Naive thymus-derived CD4-positive, alpha-beta T cell (primary cell): Measurements from ENCODE around the gene ASL. TPM values are rescaled to one million over a fixed set of nuclear protein-coding genes. Genes with fewer than 3 reads are reported as not detected.
"Not testable (repeated sequence)": the region's sequence is repeated elsewhere in the genome, so short reads cannot be mapped to it uniquely, and the experiment has no call there.

ENCODE experiments used
- ATAC-seq: fragments of 150-1000 bp; cut with Tn5 transposase; 2 replicates; pipeline ENCODE4 v1.10.0; 2021; ENCODE audit warnings: mild to moderate bottlenecking, moderate library complexity
- CTCF ChIA-PET: fragments of 350-600 bp; sonication (Branson Sonifier 250); formaldehyde crosslinking; loops from one replicate; lab custom pipeline; 2021; ENCODE audit warnings: antibody characterized with exemption; lab: Charles Lee
- POLR2A ChIA-PET: fragments of 350-600 bp; sonication (Branson Sonifier 250); formaldehyde crosslinking; loops from one replicate; lab custom pipeline; 2021; ENCODE audit warnings: antibody characterized with exemption, inconsistent platforms; lab: Charles Lee
- DNase-seq, 9 donors: peaks; one replicate each; pipeline versions ENCODE4 v3.0.0 to v3.0.0-alpha.2; 2020 to 2022; ENCODE audit warnings: mixed read lengths in 1 of 9
- H3K27ac ChIP-seq: one replicate; pipeline ENCODE4 v1.7.0; 2013; ENCODE audit warnings: mild to moderate bottlenecking, low read depth, low read length, moderate library complexity
- H3K27me3 ChIP-seq, 2 donors: one replicate each; pipeline ENCODE4 v1.7.0; 2013; ENCODE audit warnings: low read length in 2 of 2, mild to moderate bottlenecking in 2 of 2, moderate library complexity in 2 of 2; ENCODE audit not compliant: control insufficient read depth in 2 of 2, insufficient read depth in 2 of 2
- H3K36me3 ChIP-seq, 3 experiments: 1 replicate in 2 of 3; 2 replicates in 1 of 3; pipeline ENCODE4 v1.7.0; 2013; ENCODE audit warnings: low read length in 3 of 3, mild to moderate bottlenecking in 3 of 3, moderate library complexity in 1 of 3; ENCODE audit not compliant: insufficient read depth in 3 of 3, control insufficient read depth in 2 of 3
- H3K4me1 ChIP-seq, 2 donors: one replicate each; pipeline ENCODE4 v1.7.0; 2013; ENCODE audit warnings: low read length in 2 of 2, mild to moderate bottlenecking in 2 of 2, moderate library complexity in 1 of 2; ENCODE audit not compliant: control insufficient read depth in 2 of 2, insufficient read depth in 2 of 2
- H3K4me3 ChIP-seq: 2 replicates; pipeline ENCODE4 v1.7.0; 2013; ENCODE audit warnings: mild to moderate bottlenecking, low read length
- H3K9me3 ChIP-seq, 3 experiments: 1 replicate in 2 of 3; 2 replicates in 1 of 3; pipeline ENCODE4 v1.7.0; 2013; ENCODE audit warnings: low read length in 3 of 3; ENCODE audit not compliant: control insufficient read depth in 2 of 3
- H3K27ac Mint-ChIP-seq, 9 donors: one replicate each; pipeline ENCODE4 v1.8.0; 2020 to 2022; ENCODE audit warnings: mixed read lengths in 9 of 9, mild to moderate bottlenecking in 8 of 9, moderate library complexity in 5 of 9, inconsistent platforms in 2 of 9
- H3K27me3 Mint-ChIP-seq, 5 donors: one replicate each; pipeline ENCODE4 v1.8.0; 2021 to 2022; ENCODE audit warnings: mixed read lengths in 5 of 5, mild to moderate bottlenecking in 1 of 5
- H3K36me3 Mint-ChIP-seq, 5 donors: one replicate each; pipeline ENCODE4 v1.8.0; 2020 to 2022; ENCODE audit warnings: mixed read lengths in 5 of 5, mild to moderate bottlenecking in 3 of 5, inconsistent platforms in 1 of 5
- H3K4me1 Mint-ChIP-seq, 7 donors: one replicate each; pipeline ENCODE4 v1.8.0; 2020 to 2022; ENCODE audit warnings: mixed read lengths in 7 of 7, mild to moderate bottlenecking in 3 of 7, inconsistent platforms in 1 of 7
- H3K4me3 Mint-ChIP-seq, 10 donors: one replicate each; pipeline ENCODE4 v1.8.0; 2020 to 2022; ENCODE audit warnings: mild to moderate bottlenecking in 10 of 10, mixed read lengths in 10 of 10, moderate library complexity in 6 of 10, inconsistent platforms in 2 of 10
- H3K9me3 Mint-ChIP-seq, 11 donors: one replicate each; pipeline ENCODE4 v1.8.0; 2020 to 2022; ENCODE audit warnings: mixed read lengths in 11 of 11, mild to moderate bottlenecking in 4 of 11, inconsistent platforms in 1 of 11, moderate library complexity in 1 of 11
- intact Hi-C, 2 donors: fragments of 100-400 bp; cut with micrococcal nuclease; formaldehyde crosslinking; loops; one replicate each; pipeline ENCODE4 v1.15.1; 2023
- polyA plus RNA-seq, 2 donors: library from polyadenylated mRNA; unstranded; fragments of 300-500 nt; fragmentation: Illumina TruSeq; gene quantifications; one replicate each; pipeline ENCODE4 v1.2.3, GENCODE V29; 2021
- total RNA-seq, 6 experiments: library from RNA in 5 of 6; stranded (reverse) in 5 of 6; gene quantifications; 1 replicate in 5 of 6; 2 replicates in 1 of 6; pipeline ENCODE4 v1.2.3 and lab custom pipeline; 2021 to 2026

The ASL gene
- total and polyA plus RNA-seq, 7 experiments from 2014 or later, result 4.9 to 29.7 (median 11.7) TPM

DNA sequence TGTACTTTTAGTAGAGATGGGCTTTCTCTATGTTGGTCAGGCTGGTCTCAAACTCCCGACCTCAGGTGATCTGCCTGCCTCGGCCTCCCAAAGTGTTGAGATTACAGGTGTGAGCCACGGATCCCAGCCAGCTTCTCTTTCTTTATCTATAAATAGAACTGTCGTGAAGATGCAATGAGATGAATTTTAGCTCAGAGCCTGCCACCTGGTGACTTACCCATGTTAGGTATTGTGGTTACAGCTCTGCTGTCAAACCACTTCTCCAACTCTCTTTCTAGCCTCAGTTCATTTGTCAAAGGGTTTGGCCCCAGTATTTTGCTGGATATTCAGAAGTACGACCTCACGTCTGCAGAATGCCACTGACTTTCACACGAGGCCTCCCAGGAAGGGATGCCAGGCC, 3.4 kb upstream of the ASL start:
- peaks cover 5 to 19% (median 15%) of the 10 kb centered on the region in 7 donors for H3K4me1 Mint-ChIP-seq
- H3K27ac Mint-ChIP-seq, result peak overlapping the region in 2 of 9 donors; percentile 18 to 23
- not testable (repeated sequence) for H3K27me3 Mint-ChIP-seq

GRCh38 chr7:66076462-66077329, 1.1 kb downstream of the ASL start:
- ChIA-PET POLR2A (interaction anchor here (0.9 to 1.5 kb wide), 2 partner anchors 11 to 417 kb away, joined by 3 read pairs; no protein-coding TSS in a partner anchor), CTCF (interaction anchor here (0.6 kb wide), 1 partner anchor 220 kb away, joined by 3 read pairs; no protein-coding TSS in a partner anchor)
- Mint-ChIP-seq H3K4me1 (peaks cover 5 to 20% (median 19%) of the 10 kb centered on the region in 7 donors), H3K27me3 (peaks cover 0 to 2% (median 0%) of the 10 kb centered on the region in 5 donors), H3K36me3 (peaks cover 0 to 2% (median 0%) of the 10 kb centered on the region in 5 donors), H3K27ac (peak overlapping the region in 8 of 9 donors; percentile 42 to 89 (median 78)), H3K4me3 (peak overlapping the region; percentile 80 to 96 (median 86)), H3K9me3 (peaks cover 0 to 1% (median 0%) of the 10 kb centered on the region in 11 donors)
- Histone ChIP-seq H3K9me3 (no peaks in the 10 kb centered on the region), H3K36me3 (no peaks in the 10 kb centered on the region), H3K4me3 (peak overlapping the region; percentile 83), H3K4me1 (peaks cover 6 to 7% of the 10 kb centered on the region in 2 donors), H3K27ac (peak overlapping the region; percentile 69), H3K27me3 (no peaks in the 10 kb centered on the region)
- intact Hi-C loops, result loop anchor here (5.0 to 10.0 kb wide), 3 partner anchors 304 to 324 kb away; no protein-coding TSS in a partner anchor
- DNase-seq (no peak), ATAC-seq (no peak)

More for the DNA sequence above, 3.4 kb upstream of the ASL start:
- ATAC-seq, H3K4me1 ChIP-seq, H3K27me3 ChIP-seq, H3K27ac ChIP-seq, H3K36me3 Mint-ChIP-seq, H3K36me3 ChIP-seq, H3K9me3 ChIP-seq, H3K4me3 ChIP-seq: not testable (repeated sequence)
- ChIA-PET POLR2A (interaction anchor here (0.9 kb wide), 1 partner anchor 41 kb away, joined by 3 read pairs; no protein-coding TSS in a partner anchor), CTCF (interaction anchor here (0.6 to 0.9 kb wide), 2 partner anchors 27 to 42 kb away, joined by 3 read pairs; partner anchors contain the start of gene CRCP)
- intact Hi-C loops, result loop anchor here in 1 of 2 donors (10.0 kb wide), 1 partner anchor 317 kb away; no protein-coding TSS in a partner anchor
- Mint-ChIP-seq H3K9me3 (peaks cover 0 to 11% (median 0%) of the 10 kb centered on the region in 11 donors), H3K4me3 (peak overlapping the region in 1 of 10 donors; percentile 27)
- peak in 1 of 9 donors; percentile 4 for DNase-seq

- Histone ChIP-seq H3K36me3 (peaks cover 0 to 4% (median 0%) of the 10 kb centered on the region in 3 experiments), H3K4me3 (no peak overlapping the region), H3K27me3 (no peaks in the 10 kb centered on the region), H3K9me3 (no peaks in the 10 kb centered on the region), H3K4me1 (peaks cover 6 to 7% of the 10 kb centered on the region in 2 donors), H3K27ac (no peak overlapping the region)
- DNase-seq, result no peak
- H3K4me3 Mint-ChIP-seq, result peak overlapping the region in 7 of 10 donors; percentile 7 to 71 (median 27)
- peaks cover 0 to 8% (median 0%) of the 10 kb centered on the region in 5 donors for H3K36me3 Mint-ChIP-seq
- peak overlapping the region in 2 of 9 donors; percentile 2 to 92 for H3K27ac Mint-ChIP-seq
- ChIA-PET CTCF (no interaction called here), POLR2A (interaction anchor here (0.9 kb wide), 1 partner anchor 35 kb away, joined by 3 read pairs; no protein-coding TSS in a partner anchor)
- peaks cover 0 to 2% (median 0%) of the 10 kb centered on the region in 5 donors for H3K27me3 Mint-ChIP-seq
- H3K4me1 Mint-ChIP-seq, result peaks cover 5 to 20% (median 16%) of the 10 kb centered on the region in 7 donors
- no peak for ATAC-seq
- intact Hi-C loops, result loop anchor here (5.0 to 10.0 kb wide), 3 partner anchors 306 to 326 kb away; no protein-coding TSS in a partner anchor
- peaks cover 0 to 1% (median 0%) of the 10 kb centered on the region in 11 donors for H3K9me3 Mint-ChIP-seq
Observed at GRCh38 chr7:66078067-66078466, 2.4 kb downstream of the ASL start.

GRCh38 chr7:66082083-66082482, 6.5 kb downstream of the ASL start:
- ATAC-seq, result no peak
- Histone ChIP-seq H3K9me3 (no peaks in the 10 kb centered on the region), H3K36me3 (peaks cover 0 to 7% (median 0%) of the 10 kb centered on the region in 3 experiments), H3K4me1 (no peaks in the 10 kb centered on the region), H3K27me3 (no peaks in the 10 kb centered on the region), H3K27ac (no peak overlapping the region), H3K4me3 (no peak overlapping the region)
- intact Hi-C loops, result no loop called here
- Mint-ChIP-seq H3K4me3 (no peak overlapping the region), H3K4me1 (peaks cover 0 to 5% (median 3%) of the 10 kb centered on the region in 7 donors), H3K27ac (no peak overlapping the region), H3K9me3 (no peaks in the 10 kb centered on the region), H3K27me3 (no peaks in the 10 kb centered on the region), H3K36me3 (peaks cover 0 to 17% (median 0%) of the 10 kb centered on the region in 5 donors)
- POLR2A ChIA-PET, result no interaction called here
- no peak for DNase-seq
- CTCF ChIA-PET, result no interaction called here

DNA sequence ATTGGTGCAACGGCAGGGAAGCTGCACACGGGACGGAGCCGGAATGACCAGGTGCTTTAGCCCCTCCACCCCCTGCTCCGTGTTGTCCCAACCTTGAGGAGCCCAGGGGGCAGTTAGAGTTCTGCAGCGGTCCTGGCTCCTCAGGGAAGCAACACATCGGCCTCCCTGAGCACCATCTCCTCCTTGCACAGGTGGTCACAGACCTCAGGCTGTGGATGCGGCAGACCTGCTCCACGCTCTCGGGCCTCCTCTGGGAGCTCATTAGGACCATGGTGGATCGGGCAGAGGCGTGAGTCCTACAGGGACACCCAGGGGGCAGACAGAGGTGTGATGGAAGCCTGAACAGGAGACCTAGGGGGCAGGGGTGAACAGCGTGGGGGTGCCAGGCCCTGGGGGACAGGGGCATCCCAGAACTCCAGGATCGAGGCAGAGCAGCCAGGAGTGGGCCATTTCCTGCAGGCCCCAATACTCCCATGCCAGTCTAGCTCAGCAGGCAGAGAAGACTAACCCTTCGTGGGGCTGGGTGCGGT, 7.3 kb downstream of the ASL start:
- H3K9me3 ChIP-seq, result no peaks in the 10 kb centered on the region
- Mint-ChIP-seq H3K4me3 (no peak overlapping the region), H3K27ac (no peak overlapping the region), H3K36me3 (peaks cover 0 to 17% (median 0%) of the 10 kb centered on the region in 5 donors), H3K9me3 (no peaks in the 10 kb centered on the region), H3K4me1 (peaks cover 0 to 2% (median 0%) of the 10 kb centered on the region in 7 donors), H3K27me3 (no peaks in the 10 kb centered on the region)
- DNase-seq, result no peak
- no peaks in the 10 kb centered on the region for H3K27me3 ChIP-seq
- POLR2A ChIA-PET, result no interaction called here
- intact Hi-C loops, result no loop called here
- H3K4me1 ChIP-seq, result no peaks in the 10 kb centered on the region
- H3K27ac ChIP-seq, result no peak overlapping the region
- H3K4me3 ChIP-seq, result no peak overlapping the region
- peaks cover 0 to 7% (median 0%) of the 10 kb centered on the region in 3 experiments for H3K36me3 ChIP-seq
- ATAC-seq, result no peak
- CTCF ChIA-PET, result interaction anchor here (0.6 kb wide), 1 partner anchor 315 kb away, joined by 3 read pairs; no protein-coding TSS in a partner anchor

GRCh38 chr7:66083677-66084076, 8.1 kb downstream of the ASL start:
- H3K27me3 ChIP-seq, result no peaks in the 10 kb centered on the region
- H3K36me3 ChIP-seq, result peaks cover 0 to 7% (median 0%) of the 10 kb centered on the region in 3 experiments
- CTCF ChIA-PET, result interaction anchor here (0.6 kb wide), 1 partner anchor 314 kb away, joined by 3 read pairs; no protein-coding TSS in a partner anchor
- no peaks in the 10 kb centered on the region for H3K27me3 Mint-ChIP-seq
- no peaks in the 10 kb centered on the region for H3K4me1 ChIP-seq
- H3K36me3 Mint-ChIP-seq, result peaks cover 0 to 17% (median 0%) of the 10 kb centered on the region in 5 donors
- H3K27ac ChIP-seq, result no peak overlapping the region
- DNase-seq (no peak), ATAC-seq (no peak)
- POLR2A ChIA-PET, result no interaction called here
- intact Hi-C loops, result no loop called here
- no peak overlapping the region for H3K27ac Mint-ChIP-seq
- no peak overlapping the region for H3K4me3 ChIP-seq
- H3K9me3 ChIP-seq, result no peaks in the 10 kb centered on the region
- H3K4me3 Mint-ChIP-seq, result no peak overlapping the region
- no peaks in the 10 kb centered on the region for H3K9me3 Mint-ChIP-seq
- H3K4me1 Mint-ChIP-seq, result peaks cover 0 to 2% (median 0%) of the 10 kb centered on the region in 7 donors
